Epithelial cell of esophagus (primary cell): ENCODE measurements around the gene PPP1R14B.

Experiments used
- DNase-seq: peaks from one replicate; pipeline ENCODE4 v3.0.0; 2010; ENCODE audit warnings: low read depth
- H3K4me3 ChIP-seq: 2 replicates; pipeline ENCODE4 v1.5.1; 2011; ENCODE audit warnings: mild to moderate bottlenecking, low read length, control low read depth
- TF ChIP-seq, protein P1 (sequence below): IDR thresholded peaks from 2 replicates; pipeline ENCODE4 v1.5.1; 2011; ENCODE audit warnings: low read depth, mild to moderate bottlenecking, low read length, control low read depth, inconsistent platforms; ENCODE audit not compliant: insufficient read depth; ENCODE audit errors: missing control alignments

Gene PPP1R14B

DNA sequence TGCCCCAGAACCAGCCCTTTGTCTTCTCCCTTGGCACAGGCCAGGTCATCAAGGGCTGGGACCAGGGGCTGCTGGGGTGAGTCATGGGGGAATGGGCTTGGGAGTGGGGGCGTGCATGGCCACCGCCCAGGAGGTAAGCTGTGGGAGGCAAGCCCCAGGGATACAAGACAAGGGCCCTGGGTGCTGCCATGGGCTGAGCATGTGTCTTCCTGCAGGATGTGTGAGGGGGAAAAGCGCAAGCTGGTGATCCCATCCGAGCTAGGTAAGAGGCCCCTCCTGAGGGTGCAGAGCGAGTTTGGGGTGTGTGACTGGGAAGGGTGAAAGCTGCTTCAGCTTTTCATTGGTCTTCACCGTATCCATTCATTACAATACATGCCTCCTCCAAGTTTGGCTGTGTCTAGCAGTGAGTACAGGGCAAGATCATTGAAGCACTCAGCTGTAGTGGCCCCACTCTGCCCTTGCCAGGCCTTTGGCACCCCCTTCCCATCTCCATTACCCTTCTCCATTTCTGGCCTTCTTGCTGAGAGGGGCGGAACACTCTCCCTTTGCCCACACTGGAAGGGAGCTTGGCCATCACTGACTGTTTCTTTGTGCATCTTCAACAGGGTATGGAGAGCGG, 3.4 kb downstream of the PPP1R14B start:
- TF ChIP-seq, protein P1, sequence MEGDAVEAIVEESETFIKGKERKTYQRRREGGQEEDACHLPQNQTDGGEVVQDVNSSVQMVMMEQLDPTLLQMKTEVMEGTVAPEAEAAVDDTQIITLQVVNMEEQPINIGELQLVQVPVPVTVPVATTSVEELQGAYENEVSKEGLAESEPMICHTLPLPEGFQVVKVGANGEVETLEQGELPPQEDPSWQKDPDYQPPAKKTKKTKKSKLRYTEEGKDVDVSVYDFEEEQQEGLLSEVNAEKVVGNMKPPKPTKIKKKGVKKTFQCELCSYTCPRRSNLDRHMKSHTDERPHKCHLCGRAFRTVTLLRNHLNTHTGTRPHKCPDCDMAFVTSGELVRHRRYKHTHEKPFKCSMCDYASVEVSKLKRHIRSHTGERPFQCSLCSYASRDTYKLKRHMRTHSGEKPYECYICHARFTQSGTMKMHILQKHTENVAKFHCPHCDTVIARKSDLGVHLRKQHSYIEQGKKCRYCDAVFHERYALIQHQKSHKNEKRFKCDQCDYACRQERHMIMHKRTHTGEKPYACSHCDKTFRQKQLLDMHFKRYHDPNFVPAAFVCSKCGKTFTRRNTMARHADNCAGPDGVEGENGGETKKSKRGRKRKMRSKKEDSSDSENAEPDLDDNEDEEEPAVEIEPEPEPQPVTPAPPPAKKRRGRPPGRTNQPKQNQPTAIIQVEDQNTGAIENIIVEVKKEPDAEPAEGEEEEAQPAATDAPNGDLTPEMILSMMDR = no peak
- DNase-seq = no peak
- no peak overlapping the region for H3K4me3 ChIP-seq

DNA sequence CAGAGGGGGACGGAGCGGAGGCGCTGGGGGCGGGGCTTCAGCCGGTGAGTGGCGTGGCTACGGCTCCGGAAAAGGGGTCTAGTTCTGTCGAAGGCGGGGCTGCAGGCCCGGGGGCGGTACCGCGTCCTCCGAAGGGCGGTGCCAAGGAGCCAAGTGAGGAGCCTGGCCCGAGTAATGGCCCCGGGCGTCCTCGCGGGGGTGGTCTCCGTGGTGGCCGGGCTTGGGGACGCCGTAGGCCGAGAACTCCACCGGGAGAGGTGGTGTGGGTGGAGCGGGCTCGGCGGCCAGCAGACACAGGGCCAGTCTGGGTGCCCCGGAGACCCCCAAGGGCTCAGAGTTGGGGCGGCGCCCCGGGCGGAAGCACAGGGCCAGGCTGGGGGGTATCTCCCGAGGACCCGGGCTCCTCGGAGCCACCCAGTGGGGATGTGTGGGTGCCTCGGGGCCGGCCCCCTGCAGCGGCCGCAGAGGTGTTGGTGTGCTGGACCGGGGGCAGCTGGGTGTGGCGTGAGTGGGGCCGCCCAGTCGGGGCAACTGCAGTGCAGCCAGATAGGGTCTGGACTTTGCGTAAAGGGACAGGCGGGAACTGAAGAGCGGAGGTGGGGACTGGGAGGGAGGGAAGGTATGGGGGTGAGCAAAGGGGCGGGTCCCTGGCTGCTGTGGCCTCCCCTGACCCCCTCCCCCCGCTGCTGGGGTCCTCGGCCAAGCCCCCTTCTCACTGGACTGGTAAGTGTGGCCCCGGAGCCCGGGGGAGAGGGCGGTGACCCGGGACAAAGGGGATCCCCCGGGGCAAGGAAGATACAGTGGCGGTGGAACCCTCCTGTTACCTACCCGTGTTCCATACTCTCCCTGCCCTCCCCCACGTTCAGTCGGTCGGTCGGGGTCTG, 5.0 kb downstream of the PPP1R14B start:
- TF ChIP-seq, protein P1 = no peak
- H3K4me3 ChIP-seq = peak overlapping the region; percentile 73
- DNase-seq = peak; percentile 38

DNA sequence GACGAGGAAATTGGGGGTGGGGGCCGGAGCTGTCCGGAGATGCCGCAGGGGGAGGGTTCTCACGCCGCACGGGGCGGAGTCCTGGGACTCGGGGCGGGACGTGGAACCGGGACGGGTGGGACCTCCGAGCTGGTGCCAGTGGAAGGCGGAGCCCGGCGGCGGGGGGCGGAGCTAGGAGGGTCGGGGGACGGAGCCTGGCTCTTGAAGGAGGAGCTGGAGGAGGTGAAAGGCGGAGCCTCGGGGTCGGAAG, 5.6 kb downstream of the PPP1R14B start:
- TF ChIP-seq, protein P1 = no peak
- peak overlapping the region; percentile 73 for H3K4me3 ChIP-seq
- DNase-seq = peak; percentile 100

DNA sequence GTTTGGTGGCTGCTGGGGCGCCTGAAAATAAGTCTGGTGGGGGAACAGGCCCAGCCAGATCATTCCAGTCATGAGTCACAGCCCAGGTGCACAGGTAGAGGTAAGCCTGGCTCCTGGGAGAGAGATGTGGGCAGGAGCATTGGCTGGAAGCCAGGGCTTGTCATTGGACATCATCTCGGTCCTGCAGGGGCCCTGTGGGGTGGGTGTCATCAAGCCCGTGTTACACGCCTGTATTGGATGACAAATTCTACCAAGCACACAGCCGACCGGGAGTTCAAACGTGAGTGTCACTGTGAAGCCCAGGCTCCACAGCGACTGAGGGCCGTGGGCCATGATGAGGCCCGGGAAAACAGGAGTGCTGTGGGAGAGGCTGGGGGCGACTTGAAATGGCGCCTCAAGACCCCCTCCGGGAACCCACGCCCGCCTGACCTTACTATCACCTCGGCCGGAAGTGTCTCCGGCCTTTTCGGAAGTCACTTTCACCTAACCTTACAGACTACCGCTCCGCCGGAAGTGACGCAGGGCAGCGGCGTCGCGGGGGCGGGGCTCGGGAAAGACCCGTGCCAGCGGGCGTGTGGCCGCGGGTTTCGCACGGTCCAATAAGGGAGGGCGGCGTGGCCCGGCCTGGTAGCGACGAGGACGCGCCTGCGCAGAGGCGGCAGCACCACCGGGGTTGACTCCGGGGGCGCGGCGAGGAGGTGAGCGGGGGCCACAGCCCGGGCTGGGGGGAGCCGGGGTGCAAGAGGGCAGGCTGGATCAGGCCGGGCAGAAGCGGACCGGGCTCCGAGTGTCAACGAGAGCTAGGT, 6.1 kb downstream of the PPP1R14B start, which contains the start of gene FKBP2:
FKBP2 (plus strand) TSS at position 661 of the 806 bp plus-strand sequence. CDS start 1,293 bp downstream, outside the sequence.
- TF ChIP-seq, protein P1 = no peak
- peak; percentile 99 for DNase-seq
- peak within 1 kb of the TSS; percentile 73 for H3K4me3 ChIP-seq

DNA sequence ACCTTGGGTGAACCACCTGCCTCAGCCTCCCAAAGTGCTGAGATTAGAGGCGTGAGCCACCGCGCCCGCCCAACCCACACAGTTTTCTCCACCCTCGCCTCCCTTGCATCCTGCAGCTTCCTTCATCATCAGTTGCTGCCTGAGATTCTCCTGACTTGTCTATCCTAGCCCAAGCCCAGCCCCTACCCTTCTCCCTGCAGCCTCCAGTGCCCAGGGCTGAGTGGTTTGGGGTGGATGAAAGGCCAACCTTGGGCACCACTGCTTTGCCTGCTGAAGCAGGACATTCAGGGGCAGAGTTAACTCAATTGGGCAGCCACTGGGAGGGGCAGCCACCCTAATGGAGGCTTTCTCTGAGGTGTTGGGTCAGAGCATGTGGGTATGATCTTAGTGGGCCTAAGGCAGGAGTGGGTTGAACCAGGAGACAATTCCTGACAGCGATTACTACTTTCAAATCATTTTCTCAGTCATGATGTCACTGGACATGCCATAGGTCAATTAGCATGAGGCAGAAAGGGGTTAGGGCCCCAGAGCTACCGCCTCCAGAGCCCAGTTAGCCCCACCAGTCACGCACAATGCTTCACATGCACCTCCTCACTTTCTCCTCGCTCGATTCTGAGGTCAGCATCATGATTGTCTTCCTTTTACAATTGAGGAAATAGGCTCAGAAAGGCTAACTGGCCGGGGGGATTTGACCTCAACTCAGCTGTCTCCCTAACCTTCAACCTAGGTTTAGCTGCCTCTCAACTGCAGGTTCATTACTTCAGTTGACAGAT, 6.9 kb downstream of the PPP1R14B start:
- TF ChIP-seq, protein P1 = no peak
- H3K4me3 ChIP-seq = no peak overlapping the region
- DNase-seq = no peak

DNA sequence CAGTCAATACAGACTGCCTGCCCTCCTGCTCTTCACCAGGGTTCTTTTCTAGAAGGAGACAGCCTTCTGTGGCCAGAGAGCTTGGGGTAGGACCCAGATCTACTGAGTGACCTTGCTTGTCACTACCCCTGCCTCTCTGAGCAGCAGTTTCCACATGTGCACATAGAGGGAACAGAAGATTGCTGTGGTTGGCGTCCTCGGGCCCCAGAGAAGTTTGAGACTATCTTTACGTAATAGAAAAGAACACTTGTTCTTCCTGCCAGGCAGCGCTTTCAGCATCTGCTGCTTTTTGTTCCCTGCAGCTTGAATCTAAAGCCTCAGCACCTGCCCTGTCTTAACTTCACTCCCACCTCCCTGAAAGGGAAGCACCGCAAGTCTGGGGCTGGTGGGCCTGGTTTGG, 7.7 kb downstream of the PPP1R14B start:
- TF ChIP-seq, protein P1 = no peak

More for the DNA sequence above, 7.7 kb downstream of the PPP1R14B start:
- no peak overlapping the region for H3K4me3 ChIP-seq
- no peak for DNase-seq
